GM18867 (cell line): ENCODE results near the gene DNAH6.

Experiments
- ATAC-seq: cut with Tn5 transposase; IDR thresholded peaks from one replicate; pipeline ENCODE4 v1.9.1; 2021; ENCODE audit warnings: mild to moderate bottlenecking, moderate library complexity; ENCODE audit not compliant: unreplicated experiment

The DNAH6 gene

DNA sequence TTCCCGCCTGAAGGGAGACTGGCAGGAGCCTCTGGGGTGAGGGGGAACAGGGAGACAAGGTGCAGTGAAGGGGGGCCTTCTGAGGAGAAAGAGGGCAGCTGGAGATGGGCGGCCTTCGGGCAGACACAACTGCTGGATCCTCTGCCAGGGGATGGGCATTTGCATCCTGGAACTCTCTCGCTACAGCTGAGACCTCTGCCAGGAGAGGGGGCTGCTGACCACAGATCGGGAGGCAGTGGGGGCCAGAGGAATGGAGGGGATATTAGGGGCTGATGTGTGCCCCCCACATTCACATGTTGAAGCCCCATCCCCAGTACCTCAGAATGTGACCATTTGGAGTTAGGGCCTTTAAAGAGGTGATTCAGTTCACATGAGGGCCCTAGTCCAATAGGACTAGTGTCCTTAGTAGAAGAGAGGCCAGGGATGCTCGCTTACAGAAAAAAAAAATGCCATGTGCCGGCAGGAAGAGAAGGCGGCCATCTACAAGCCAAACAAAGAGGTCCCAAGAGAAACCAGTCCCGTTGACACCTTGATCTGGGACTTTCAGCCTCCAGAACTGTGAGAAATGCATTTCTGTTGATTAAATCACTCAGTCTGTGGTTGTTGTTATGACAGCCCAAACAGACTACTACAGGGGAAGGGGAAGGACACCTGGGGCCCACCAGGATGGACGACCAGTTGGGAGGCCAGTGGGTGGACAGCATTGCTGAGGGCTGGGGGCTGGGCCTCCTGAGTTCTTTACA lies 314.6 kb downstream of the DNAH6 start:
- no peak for ATAC-seq

DNA sequence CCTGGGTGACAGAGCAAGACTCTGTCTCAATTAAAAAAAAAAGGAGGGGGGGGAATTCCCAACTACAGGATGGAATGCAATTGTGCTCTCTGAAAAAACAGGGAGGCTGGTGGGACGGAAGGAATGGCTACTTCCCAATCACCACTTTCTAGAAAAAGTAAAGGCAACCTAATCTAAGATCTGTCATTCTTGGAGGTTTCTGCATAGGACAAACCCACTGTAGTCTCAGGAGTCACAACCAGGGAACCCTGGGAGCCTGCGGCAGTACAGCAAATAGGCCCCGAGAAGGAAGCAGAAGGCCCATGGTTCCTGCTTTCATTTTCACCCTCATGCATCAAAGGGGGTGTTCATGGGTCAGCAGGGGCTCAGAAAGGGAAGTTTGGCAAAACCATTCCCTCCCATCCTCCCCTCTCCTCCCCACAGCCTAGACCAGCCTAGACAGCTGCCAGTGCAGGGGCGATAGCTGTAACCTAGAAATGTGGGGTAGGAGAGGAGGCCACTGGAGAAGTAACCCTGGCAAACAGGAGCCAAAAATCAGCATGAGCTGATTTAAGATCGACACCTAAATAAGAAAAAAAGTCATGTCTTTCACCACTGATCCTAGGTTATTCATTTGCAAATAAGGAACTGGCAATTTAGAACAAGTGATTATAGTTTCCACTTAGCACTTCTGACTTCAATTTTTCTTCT lies 316.6 kb downstream of the DNAH6 start:
- ATAC-seq = peak; percentile 67

DNA sequence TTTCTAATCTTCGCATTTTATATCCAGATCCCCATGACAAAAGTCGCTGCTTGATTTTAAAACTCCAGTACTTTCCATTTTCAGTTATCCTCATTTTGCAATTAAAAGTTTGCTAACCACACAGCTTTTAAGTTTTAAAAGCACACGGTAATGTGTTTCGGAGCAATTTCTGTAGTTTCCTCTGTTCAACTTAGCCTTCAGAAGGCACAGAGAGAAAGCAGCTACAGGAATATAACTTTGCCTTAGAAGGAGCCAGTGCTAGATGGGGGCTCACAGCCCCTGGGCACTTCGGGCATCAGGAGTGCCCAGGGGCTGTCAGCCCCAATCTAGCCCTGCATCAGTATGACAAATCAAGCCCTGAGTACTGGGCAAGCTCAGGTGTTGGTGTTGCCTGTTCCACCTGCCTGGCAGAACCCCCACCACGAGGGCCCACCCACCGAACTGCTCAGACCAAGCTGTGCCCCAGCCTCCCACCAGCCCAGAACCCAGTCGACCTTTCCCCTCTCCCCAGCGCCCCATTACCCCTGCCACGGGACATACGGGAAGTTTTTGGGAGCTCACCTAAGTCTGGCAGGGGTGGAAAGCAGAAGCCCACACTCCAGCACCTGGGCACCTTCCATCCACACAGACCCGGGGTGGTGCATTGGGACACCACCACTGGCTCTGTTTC lies 317.3 kb downstream of the DNAH6 start:
- ATAC-seq = no peak

DNA sequence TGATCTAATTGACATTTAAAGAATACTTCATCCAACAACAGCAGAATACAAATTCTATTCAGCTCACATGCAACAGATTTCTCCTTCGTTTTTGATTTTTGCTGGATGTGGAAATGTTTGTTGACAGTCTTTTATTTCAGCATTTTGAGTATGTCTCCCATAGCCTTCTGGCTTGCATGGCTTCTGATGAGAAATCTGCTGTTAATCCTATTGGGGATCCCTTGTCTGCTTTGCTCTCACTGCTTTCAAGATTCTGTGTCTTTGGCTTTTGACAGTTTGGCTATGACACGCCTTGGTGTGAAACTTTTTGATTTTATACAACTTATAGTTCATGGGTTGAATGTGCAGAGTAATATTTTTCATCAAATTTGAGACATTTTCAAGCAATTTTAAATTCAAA lies 319.9 kb downstream of the DNAH6 start:
- no peak for ATAC-seq

DNA sequence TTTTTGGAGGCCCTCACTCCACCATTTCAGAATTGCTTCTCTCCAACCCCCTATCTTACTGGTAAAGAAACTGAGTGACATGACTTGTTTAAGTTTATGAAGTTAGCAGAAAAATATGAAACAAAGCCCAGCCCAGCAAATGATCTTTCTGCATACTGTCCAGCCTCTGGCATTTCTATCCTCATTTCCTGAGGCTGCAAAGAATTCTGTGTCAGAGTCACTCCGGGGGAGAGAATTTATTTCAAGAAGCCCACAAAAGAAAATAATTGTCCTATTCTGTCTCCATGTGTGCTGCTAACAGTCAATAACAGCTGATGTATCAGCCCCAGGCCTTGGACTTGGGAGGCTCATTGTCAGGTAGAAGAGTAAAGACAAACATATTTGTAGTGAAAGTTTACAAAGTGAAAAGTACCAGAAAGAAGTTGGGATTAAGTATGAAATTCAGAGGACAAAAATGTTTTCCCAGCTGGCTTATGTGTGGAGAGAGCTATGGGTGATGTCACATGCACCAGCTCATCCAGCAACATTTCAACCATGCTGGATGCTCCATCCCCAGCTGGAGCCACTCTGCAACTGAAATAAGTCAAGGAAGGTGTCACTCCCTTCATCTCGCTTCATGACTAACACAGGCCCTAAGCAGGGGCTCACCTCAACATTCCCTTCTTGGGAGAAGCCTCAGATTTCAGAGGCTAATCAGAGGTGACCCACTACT lies 322.3 kb downstream of the DNAH6 start:
- no peak for ATAC-seq

DNA sequence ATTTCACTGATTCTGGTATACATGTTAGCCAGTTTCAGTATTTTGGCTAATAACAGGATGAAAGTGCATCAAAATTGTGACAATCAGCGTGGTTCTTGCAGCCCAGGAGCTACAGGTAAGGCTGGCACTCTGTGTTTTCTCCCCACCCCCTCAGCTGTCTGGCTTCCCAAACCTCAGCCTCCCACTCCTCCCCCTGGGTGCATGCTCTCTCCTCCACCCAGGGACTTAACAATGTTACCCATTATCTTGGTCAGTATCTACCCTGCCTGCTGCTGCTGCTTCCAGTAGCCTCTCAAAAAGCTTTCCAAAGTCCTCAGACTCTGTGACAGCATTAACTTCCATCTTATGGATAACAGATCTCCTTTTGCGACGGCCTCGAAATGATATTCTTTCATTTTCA lies 323.6 kb downstream of the DNAH6 start:
- ATAC-seq = no peak

DNA sequence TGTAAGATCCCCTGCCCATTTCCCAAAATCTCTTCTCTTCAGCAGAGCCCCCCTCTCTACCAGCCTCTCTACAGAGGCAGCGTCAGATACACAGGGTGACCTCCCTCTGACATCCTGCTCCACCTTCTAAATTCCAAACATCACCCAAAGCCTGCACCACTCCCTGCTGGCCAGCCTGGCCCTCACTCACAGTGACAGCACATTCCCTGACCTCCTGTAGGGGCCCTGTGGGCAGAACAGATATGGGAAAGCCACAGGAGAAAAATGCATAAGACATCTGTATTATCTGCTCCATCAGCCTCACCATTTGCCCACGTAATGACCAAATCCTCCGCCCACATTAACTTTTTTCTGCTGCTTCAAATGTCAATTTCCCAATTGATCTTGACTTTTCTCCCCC lies 324.0 kb downstream of the DNAH6 start:
- no peak for ATAC-seq

DNA sequence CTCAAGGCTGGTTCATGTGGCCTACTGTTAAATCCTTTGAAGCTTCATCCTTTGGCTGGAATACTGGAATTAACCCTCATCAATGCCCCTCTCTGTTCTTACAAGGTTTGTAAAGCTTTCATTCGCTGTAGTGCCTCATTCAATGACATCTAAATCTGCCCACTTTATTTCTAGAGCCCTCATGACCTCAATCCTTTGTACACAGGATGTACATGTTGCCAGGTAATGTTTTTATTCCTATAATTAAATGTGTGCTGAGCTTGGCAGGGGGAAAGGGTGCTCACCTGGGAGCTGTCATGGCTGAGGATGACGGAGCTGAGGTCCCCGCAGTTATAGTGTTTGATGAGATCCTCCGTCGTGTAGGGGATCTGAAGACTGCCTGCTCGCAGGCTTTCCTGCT lies 325.3 kb downstream of the DNAH6 start:
- no peak for ATAC-seq

DNA sequence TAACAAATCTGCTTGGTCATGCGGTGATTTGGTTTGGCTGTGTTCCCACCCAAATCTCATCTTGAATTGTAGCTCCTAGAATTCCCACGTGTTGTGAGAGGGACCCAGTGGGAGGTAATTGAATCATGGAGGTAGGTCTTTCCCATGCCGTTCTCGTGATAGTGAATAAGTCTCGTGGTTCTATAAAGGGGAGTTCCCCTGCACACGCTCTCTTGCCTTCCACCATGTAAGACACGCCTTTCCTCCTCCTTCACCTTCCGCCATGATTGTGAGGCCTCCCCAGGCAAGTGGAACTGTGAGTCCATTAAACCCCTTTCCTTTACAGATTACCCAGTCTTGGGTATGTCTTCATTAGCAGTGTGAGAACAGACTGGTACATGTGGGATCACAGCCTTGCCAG lies 327.8 kb downstream of the DNAH6 start:
- ATAC-seq = no peak

DNA sequence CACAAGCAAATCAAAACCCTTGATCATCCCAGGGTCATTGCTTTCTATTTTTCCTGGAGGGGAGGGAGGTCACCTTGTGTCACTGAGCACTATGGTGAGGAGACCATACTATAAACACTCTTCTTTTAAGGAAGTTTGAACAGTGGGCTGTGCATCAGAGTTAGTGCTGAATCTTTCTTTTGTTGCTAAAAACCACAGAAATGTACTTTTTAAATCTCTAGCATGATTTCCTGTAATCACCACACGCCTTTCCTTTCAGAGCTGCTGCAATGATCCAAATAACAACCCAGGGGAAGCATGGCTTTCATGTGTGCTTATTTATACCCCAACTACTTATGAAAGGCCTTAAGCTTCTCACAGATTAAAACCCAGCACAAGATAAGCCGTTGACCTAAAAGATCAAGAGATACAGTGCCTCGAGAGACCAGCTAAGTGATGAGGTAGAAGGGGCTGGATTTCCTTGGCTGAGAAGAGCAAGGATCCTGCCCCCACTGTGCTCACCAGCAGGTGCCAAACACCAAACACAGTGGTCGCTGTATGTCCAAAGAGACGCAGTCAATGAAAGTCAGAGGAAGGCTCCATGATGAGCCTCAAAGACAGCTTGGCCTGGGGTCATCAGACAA lies 329.9 kb downstream of the DNAH6 start:
- no peak for ATAC-seq

DNA sequence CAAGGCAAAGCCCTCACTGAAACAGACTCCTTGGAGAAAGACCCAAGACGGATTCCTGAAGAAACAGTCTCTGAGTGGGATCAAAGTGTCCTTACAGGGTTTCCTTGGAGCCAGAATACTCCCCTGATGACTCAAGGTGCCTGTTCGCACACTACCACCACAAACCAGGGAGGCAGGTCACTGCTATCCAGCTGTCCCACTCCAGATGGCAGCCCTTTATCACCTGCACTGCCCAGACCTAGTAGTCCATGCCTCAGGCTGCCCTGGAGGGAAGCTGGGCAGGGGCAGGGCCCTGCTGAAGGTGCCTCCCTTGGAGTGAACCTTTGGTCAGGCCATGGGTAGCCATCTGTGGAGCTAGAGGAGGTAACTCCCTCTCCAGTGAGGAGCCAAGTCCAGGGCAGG lies 330.4 kb downstream of the DNAH6 start:
- no peak for ATAC-seq

DNA sequence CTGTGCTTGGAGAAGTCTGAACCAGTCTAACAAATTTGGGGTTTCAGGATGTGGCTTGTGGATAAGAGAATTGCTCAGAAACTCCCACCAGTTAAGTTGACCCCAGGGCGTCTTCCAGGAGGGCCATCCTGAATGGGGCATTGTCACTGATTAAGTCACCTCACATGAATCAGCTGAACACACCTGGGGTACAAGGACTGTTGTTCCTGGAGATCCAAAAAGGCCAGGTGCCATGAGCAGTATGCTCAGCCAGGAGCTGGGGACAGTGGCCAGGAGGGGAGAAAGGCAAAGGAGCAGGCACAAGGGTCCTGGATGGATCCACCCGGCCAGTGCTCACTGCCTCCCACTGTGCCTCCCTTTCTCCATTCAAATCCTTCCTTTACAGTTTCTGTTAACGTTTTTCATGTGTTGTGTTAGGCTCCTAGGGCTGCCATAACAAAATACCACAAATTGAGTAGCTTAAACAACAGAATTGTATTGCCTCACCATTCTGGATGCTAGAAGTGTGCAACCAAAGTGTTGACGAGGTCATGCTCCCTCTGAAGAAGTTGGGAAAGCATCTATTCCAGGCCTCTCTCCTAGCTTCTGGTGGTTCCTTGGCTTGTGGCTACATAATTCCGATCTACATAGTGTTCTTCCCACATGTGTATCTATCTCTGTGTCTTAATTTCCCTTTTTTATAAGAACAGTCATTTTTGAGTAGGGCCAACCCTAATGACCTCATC lies 331.2 kb downstream of the DNAH6 start:
- no peak for ATAC-seq

DNA sequence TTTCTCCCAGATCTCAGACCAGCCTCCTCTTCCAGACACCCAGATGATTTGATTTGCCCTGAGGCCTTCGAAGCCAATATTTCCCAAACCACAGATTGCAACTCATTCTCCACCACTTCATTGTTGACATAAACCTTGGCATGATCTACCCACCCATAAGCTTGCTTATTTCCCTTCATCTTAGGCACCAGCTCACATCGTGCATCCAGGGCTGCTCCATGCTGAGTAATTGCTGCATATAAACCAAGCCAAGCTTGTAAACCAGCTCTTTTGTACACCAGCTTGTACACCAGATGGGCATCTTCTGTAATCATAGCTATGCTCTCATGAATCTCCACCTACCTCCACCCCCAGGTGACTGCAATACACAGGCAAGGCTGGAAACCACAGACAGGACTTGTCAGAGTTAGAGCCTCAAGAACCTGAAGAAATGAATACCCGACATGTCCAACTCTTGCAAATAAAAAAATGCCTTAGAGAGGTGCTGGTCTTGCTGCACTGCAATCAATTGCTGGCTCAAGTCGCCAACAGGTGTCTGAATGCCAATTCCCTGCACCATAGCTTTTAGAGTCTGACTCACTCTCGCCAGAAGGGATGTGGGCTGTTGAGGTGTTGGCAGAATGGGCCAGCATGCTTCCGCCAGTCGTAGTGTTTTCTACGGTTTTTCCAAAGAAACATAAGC lies 333.1 kb downstream of the DNAH6 start:
- no peak for ATAC-seq

DNA sequence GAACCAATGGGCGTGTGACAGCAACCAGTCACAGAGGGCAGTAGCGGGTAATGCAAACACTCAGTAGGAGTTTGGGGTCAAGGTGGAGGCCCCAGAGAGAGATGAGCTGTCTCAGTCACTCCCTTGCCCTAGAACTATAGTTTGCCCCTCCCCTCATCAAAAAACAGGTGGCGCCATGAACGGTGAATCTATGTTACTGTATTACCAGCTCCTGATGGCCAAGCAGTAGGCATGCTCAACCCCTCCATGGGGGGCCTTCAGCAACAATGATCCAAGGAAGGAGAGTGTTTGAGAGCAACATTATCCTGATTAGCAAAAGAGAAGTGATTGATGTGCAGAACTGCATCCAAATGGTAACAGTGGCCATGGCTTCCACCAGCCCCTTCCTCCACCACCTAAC lies 334.2 kb downstream of the DNAH6 start:
- ATAC-seq = no peak

DNA sequence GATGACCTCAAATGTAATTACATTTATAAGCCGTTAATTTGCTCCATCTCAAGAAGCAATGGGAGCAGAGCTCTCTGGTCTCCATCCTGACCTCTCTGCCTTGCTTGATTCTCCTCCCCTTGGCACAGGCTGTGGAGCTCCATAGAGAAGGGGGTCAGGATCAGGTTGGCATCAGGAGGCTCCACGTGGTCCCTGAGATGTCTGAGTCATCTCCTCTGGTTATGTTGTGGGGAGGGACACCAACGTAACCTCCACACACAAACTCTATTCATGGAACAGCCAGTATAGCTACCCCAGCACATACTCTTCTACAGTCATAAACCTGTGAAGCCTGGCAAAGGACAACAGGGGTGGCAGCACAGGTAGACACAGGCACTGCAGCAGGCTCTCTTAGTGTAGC lies 335.6 kb downstream of the DNAH6 start:
- no peak for ATAC-seq

DNA sequence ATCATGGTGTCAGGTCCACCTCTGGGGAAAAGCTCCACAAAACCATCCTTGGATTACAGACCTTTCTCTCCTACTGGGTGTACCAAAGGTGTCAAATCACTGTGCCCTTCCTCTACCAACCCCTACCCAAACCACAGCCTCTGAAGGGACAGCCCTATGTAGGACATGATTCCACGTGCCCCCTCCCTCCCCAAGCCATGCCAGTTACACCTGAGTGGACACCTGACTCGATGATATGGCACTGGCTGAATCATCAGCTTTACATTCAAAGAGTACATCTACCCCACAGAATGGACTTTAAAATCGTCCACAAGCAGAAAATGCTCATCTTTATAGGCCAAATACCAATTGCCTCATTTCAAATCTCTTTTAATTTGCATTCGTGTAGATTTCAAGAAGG lies 338.6 kb downstream of the DNAH6 start:
- no peak for ATAC-seq

DNA sequence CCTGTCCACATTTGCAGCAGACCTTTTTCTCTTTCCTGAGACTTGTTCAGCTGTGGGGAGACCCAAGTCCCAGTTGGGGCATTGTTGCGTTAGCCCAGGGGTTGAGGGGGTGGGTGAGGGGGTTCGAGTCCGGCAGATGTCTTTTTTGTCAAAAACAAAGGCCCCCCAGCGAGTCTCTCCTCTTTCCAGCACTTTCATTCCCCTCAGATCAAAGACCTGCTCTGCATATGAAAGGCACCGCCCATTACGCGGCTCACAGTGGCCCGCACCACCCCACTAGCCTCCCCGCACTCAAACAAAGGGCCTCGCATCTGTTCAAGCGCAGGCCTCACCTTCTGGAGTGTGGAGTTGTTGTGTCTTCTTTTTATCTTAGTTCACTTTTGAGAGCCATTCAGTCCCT lies 339.4 kb downstream of the DNAH6 start:
- no peak for ATAC-seq

DNA sequence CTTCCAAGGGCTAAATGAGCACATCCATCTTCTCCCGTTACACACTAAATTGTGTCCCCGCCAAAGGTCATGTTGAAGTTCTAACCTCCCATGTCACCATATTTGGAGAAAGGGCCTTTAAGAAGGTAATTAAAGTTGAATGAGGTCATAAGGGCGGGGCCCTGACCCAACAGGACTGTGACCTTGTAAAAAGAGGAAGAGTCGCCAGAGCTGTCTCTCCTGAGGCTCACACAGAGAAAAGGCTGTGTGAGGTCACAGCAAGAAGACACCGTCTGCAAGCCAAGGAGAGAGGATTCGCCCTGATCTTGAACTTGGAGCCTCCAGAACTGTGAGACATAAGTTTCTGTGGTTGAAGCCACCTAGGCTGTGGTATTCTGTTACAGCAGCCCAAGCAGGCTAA lies 340.5 kb downstream of the DNAH6 start:
- ATAC-seq = peak; percentile 91

DNA sequence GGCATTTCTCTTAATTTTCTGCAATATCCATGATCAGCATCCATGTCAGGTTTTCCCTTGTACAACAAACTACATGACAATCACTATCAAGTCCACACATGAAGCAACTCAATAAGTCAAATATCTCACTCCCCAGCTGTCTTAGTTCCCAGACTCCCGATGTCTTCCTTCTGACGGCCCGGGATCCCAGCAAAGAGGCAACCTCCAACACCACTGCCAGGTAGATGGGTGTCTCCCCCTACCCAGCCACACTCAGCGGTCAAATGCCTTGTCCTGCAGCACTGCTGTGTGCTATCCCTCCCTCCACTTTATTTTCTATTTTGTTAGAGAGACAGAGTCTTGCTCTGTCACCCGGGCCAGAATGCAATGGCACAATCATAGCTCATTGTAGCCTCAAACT lies 341.3 kb downstream of the DNAH6 start:
- ATAC-seq = no peak

DNA sequence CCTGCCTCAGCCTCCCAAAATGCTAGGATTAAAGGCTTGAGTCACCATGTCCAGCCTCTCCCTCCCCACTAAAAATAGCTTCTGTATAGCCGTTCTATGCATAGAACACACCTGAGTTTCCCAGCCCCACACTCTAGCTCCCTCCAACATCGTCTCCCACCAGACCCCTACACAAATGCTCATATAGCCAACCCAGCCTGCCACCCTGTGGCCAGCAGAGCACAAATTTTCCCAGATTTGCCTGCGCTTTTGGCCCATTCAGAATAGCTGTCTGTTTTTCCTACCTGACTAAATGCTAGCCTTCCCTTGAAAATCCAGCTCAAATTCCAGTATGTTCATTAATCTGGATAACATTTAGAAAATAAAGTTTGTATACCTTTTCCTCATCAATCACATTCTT lies 341.8 kb downstream of the DNAH6 start:
- no peak for ATAC-seq
